Measurements from ENCODE around the gene ZNF189. TPM values are rescaled to one million over a fixed set of nuclear protein-coding genes. Genes with fewer than 3 reads are reported as not detected.

The ZNF189 gene
- total and polyA plus RNA-seq, 2 of the 4 experiments (the other 2 are of a cell fraction): 5.9 to 19.9 TPM

- no peaks in the 10 kb centered on the region for H3K79me1 ChIP-seq (ENCODE audit: low read depth in 1 of 2, low read length in 2 of 2)
- no peak overlapping the region for H2BK120ac ChIP-seq (ENCODE audit: low read depth, low read length)
- no peak overlapping the region for H2AK9ac ChIP-seq (replicated peaks; ENCODE audit: low read depth, low read length, poor library complexity)
- no peak overlapping the region for H4K8ac ChIP-seq (ENCODE audit: low read depth in 2 of 2, low read length in 2 of 2)
- no peak overlapping the region for H2AK5ac ChIP-seq (ENCODE audit: low read depth, low read length)
- POLR2A ChIA-PET (ENCODE audit: unreplicated experiment): no interaction called here
- no peak overlapping the region for H3K18ac ChIP-seq (ENCODE audit: low read depth, low read length)
- no peak overlapping the region for H3K4ac ChIP-seq (ENCODE audit: low read depth, low read length)
- H3K27me3 ChIP-seq (ENCODE audit: control insufficient read depth, insufficient read depth, low read length): peaks cover 2% of the 10 kb centered on the region; the same call in 1 of the 2 replicates
- no peak overlapping the region for H3K56ac ChIP-seq (ENCODE audit: extremely low read depth, insufficient read depth, low read length)
- no peak overlapping the region for H3K23ac ChIP-seq (ENCODE audit: low read depth, low read length)
- DNase-seq (no peak), ATAC-seq (ENCODE audit: low read depth) (no peak)
- H3K4me2 ChIP-seq (ENCODE audit: low read depth, low read length): no peak overlapping the region
- CTCF ChIA-PET: interaction anchor here (1.2 kb wide), 1 partner anchor 97 kb away, joined by 3 read pairs; no protein-coding TSS in a partner anchor
- dilution Hi-C loops (cut with HindIII; ENCODE audit: low sequenced_read_pairs, unreplicated experiment): no loop called here
- in situ Hi-C loops (cut with MboI; ENCODE audit: low sequenced_read_pairs): no loop called here
- H4K91ac ChIP-seq (ENCODE audit: insufficient read depth, low read depth, low read length): no peak overlapping the region
- no peaks in the 10 kb centered on the region for H3K36me3 ChIP-seq (ENCODE audit: control insufficient read depth, insufficient read depth, low read length)
- H3K9ac ChIP-seq (ENCODE audit: low read depth, low read length): no peak overlapping the region
- H3K4me3 ChIP-seq (ENCODE audit: insufficient read depth, low read depth, low read length): no peak overlapping the region
- H2BK5ac ChIP-seq (ENCODE audit: low read depth, low read length, poor library complexity, severe bottlenecking): no peak overlapping the region
- no peaks in the 10 kb centered on the region for H4K20me1 ChIP-seq (ENCODE audit: insufficient read depth, low read length)
- TF ChIP-seq CEBPB (IDR thresholded peaks at IDR 0.05; ENCODE audit: low read depth, low read length): no peak
- no peak for TF ChIP-seq MXI1 (IDR thresholded peaks at IDR 0.05; ENCODE audit: borderline replicate concordance, low read depth, low read length)
- TF ChIP-seq RFX5 (IDR thresholded peaks at IDR 0.05; ENCODE audit: low read depth, low read length): no peak
- no peak for TF ChIP-seq CTCF (conservative IDR thresholded peaks at IDR 0.05; ENCODE audit: low read depth, low read length)
- TF ChIP-seq USF2 (IDR thresholded peaks at IDR 0.05; ENCODE audit: low read depth, low read length): no peak
- TF ChIP-seq MAZ (IDR thresholded peaks at IDR 0.05; ENCODE audit: borderline replicate concordance, low read depth, low read length): no peak
- no peak for TF ChIP-seq CHD1 (IDR thresholded peaks at IDR 0.05; ENCODE audit: low read depth, low read length)
- no peak for TF ChIP-seq RCOR1 (IDR thresholded peaks at IDR 0.05; ENCODE audit: insufficient replicate concordance, low read length)
- no peak overlapping the region for H4K5ac ChIP-seq (ENCODE audit: low read depth, low read length)
- no TSS peak for BruUV-seq (replicated peaks)
- no peak overlapping the region for H2BK15ac ChIP-seq (ENCODE audit: low read depth, low read length)
- intact Hi-C loops (cut with micrococcal nuclease): no loop called here
- no peak overlapping the region for H2BK20ac ChIP-seq (ENCODE audit: low read depth, low read length)
- no peaks in the 10 kb centered on the region for H3K9me3 ChIP-seq (ENCODE audit: control insufficient read depth, insufficient read depth, low read length)
- no peak overlapping the region for H2AFZ ChIP-seq (replicated peaks; ENCODE audit: low read length, poor library complexity)
- no peak overlapping the region for H3K14ac ChIP-seq (replicated peaks; ENCODE audit: low read depth, low read length)
- H3K9me1 ChIP-seq (ENCODE audit: insufficient read depth, low read length): no peaks in the 10 kb centered on the region
- WGBS, 2 experiments (ENCODE audit: extremely low coverage in 2 of 2, insufficient read length in 1 of 2): no CpG with 5 or more reads among the region's 1 CpG
- no peaks in the 10 kb centered on the region for H3K4me1 ChIP-seq (ENCODE audit: control insufficient read depth, insufficient read depth, low read length)
- H3K27ac ChIP-seq (ENCODE audit: insufficient read depth, low read length): no peak overlapping the region
These were observed 34.1 kb downstream of the ZNF189 start for GRCh38 chr9:101432740-101433139.

All from IMR-90 (cell line).